ENCODE measurements around the gene PLXNA1.

Gene PLXNA1

DNA sequence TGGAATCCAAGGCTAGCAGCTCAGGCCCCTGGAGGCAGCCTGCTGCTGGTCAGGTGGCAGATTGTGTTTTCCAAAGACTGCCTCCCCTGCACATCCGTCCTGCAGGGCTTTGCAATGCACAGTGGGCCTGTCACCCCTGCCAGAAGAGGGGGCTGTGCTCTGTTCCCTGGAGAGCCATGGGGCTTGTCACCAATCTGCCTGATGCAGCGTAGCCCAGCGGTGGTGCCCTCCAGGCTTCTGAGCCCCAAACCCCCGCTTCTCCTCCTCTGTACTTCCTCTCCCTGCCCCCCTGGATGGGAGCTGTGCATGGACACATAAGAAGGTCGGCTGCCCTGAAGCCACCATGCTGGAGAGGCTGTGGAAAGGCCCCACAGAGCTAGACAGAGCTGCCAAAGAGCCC lies 10.0 kb upstream of the PLXNA1 start:
- no peak overlapping the region for H3K4me3 ChIP-seq (ENCODE audit: low read depth, low read length)
- TF ChIP-seq, protein P1, sequence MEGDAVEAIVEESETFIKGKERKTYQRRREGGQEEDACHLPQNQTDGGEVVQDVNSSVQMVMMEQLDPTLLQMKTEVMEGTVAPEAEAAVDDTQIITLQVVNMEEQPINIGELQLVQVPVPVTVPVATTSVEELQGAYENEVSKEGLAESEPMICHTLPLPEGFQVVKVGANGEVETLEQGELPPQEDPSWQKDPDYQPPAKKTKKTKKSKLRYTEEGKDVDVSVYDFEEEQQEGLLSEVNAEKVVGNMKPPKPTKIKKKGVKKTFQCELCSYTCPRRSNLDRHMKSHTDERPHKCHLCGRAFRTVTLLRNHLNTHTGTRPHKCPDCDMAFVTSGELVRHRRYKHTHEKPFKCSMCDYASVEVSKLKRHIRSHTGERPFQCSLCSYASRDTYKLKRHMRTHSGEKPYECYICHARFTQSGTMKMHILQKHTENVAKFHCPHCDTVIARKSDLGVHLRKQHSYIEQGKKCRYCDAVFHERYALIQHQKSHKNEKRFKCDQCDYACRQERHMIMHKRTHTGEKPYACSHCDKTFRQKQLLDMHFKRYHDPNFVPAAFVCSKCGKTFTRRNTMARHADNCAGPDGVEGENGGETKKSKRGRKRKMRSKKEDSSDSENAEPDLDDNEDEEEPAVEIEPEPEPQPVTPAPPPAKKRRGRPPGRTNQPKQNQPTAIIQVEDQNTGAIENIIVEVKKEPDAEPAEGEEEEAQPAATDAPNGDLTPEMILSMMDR (conservative IDR thresholded peaks at IDR 0.05; ENCODE audit: low read depth, low read length) = no peak
- DNase-seq (ENCODE audit: low read depth) = no peak

DNA sequence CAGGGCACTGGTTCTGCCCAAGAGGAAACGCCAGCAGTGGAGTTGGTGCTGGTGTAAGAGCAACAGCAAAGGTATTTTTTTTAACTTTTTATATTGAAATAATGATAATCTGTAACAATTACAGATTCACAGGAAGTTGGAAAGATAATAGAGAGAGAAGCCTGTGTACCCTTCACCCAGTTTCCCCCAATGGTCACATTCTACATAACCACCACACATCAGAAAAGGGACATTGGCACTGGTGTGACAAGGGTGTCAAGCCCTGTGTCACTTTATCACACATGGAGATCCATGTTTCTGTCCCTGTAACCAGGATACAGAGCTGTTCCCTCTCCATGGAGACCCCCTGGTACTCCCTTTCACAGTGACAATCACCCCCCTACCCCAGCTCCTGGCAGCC lies 9.1 kb upstream of the PLXNA1 start:
- no peak overlapping the region for H3K4me3 ChIP-seq (ENCODE audit: low read depth, low read length)
- no peak for DNase-seq (ENCODE audit: low read depth)
- TF ChIP-seq, protein P1 (conservative IDR thresholded peaks at IDR 0.05; ENCODE audit: low read depth, low read length) = no peak

- H3K4me3 ChIP-seq (ENCODE audit: low read depth, low read length) = no peak overlapping the region
- TF ChIP-seq, protein P1 (conservative IDR thresholded peaks at IDR 0.05; ENCODE audit: low read depth, low read length) = no peak
- DNase-seq (ENCODE audit: low read depth) = no peak
Observed at GRCh38 chr3:126974756-126975155, 8.2 kb upstream of the PLXNA1 start.

- no peak for DNase-seq (ENCODE audit: low read depth)
- no peak overlapping the region for H3K4me3 ChIP-seq (ENCODE audit: low read depth, low read length)
- TF ChIP-seq, protein P1 (conservative IDR thresholded peaks at IDR 0.05; ENCODE audit: low read depth, low read length) = no peak
Observed at GRCh38 chr3:126976906-126977305, 6.0 kb upstream of the PLXNA1 start.

DNA sequence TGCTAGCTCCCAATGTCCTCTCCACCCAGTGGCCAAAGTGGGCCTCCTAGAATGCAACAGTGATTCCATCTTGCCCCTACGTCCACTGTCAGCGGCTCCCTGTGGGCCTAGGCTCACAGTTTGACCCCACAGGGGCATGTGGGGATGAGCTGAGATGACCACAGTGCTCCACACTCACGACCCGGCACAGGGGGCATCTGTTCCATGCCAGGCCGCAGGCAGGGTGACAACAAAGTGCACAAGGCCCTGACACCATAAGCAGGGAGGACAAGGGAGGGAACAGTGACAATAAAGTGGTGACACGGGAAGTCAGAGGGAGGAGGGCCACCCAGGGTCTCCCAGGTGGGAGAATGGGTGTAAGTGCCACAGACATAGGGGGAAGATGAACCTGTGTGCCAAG lies 5.1 kb upstream of the PLXNA1 start:
- H3K4me3 ChIP-seq (ENCODE audit: low read depth, low read length) = no peak overlapping the region
- DNase-seq (ENCODE audit: low read depth) = no peak
- TF ChIP-seq, protein P1 (conservative IDR thresholded peaks at IDR 0.05; ENCODE audit: low read depth, low read length) = peak; percentile 15

DNA sequence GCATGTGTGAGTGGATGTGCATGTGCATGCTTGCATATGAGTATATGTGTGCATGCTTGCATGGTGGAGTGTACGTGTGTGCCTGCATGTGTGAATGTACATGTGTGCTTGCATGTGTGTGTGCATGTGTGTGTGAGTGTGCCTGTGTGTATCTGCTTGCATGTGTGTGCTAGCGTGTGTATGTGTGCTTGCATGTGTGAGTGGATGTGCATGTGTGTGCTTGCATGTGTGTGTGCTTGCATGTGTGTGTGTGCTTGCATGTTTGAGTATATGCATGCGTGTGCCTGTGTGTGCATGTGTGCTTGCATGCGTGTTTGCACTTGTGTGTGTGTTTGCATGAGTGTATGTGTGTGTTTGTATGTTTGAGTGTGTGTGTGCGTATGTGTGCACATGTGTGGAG lies 4.6 kb upstream of the PLXNA1 start:
- no peak for DNase-seq (ENCODE audit: low read depth)
- H3K4me3 ChIP-seq (ENCODE audit: low read depth, low read length) = no peak overlapping the region
- TF ChIP-seq, protein P1 (conservative IDR thresholded peaks at IDR 0.05; ENCODE audit: low read depth, low read length) = no peak

- TF ChIP-seq, protein P1 (conservative IDR thresholded peaks at IDR 0.05; ENCODE audit: low read depth, low read length) = no peak
- no peak overlapping the region for H3K4me3 ChIP-seq (ENCODE audit: low read depth, low read length)
- DNase-seq (ENCODE audit: low read depth) = peak; percentile 33
Observed at GRCh38 chr3:126979046-126979628, 3.8 kb upstream of the PLXNA1 start.
